Left forelimb (tissue), 1 donor: ENCODE measurements around the gene USP53.
"Not testable (repeated sequence)": the region's sequence is repeated elsewhere in the genome, so short reads cannot be mapped to it uniquely, and the experiment has no call there.

Experiments used
- DNase-seq: peaks from one replicate; pipeline ENCODE4 v3.0.0-alpha.2; 2018; ENCODE audit warnings: low spot score

Gene USP53

DNA sequence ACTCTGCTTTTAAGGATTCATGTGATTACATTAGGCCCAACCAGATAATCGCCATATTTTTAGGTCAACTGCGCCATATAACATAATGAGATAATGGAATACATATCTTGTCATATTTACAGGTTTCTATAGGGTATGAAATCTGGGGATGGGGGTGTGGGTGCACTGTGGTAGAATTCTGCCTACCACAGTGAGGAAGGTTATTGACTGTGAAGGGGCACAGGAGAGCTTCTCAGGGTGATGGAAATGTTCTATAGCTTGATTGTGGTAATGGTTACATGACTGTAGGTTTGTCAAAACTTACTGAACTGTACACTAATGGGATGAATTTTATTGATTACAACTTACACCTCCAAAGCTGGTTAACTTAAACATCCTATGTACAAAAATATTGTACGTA is 15.9 kb downstream of the USP53 start:
- no peak for DNase-seq

DNA sequence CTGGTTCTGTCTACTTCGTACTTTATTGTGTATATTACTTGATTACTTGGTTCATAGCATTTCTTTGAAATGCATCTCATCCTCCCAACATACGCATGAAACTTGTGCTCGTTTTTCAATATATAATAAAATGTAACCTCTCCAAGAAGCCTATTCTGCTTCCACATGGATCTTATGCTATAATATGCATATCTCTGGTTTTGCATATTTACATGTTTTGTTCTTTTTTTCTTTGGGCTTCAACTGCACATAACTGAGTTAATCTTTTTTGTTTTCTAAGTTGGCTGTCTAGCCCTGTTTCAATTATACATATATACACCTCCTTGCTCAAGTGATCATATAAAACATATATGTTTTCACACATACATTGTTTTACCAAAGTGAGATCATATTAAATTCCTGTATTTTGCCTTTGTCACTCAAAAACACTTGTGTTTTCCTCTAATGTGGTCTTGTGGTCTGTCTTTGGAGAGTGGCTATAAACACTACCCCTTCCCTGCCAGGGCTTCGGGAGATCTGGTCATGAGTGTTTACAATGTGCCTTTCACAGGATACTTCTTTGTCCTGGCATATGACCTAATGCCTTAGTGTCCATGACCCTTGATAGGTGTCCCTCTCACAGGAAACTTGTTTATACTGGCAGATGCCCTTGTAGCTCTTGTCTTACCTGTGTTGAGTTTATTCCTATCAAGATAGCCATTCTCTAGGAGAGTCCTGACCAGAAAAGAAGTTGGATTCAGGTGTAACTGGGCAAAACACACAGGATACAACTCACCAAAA is 17.6 kb downstream of the USP53 start:
- no peak for DNase-seq

DNA sequence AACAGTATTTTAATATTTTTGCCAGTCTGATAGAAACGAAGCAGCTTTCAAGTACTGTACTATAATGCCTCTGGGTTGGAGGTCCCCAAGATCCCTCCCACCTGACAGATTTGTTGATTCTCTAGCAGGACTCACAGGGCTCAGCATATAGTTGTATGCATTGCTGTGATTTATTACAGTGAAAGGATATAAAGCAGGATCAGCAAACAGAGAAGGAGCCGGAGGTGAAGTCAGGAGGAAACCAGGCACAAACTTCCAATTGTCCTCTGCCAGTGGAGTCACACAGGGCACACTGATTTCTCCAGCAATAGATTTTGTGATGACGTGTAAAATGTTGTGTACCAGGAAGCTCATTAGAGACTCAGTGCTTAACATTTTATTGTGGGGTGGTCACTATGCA is 19.0 kb downstream of the USP53 start:
- no peak for DNase-seq

DNA sequence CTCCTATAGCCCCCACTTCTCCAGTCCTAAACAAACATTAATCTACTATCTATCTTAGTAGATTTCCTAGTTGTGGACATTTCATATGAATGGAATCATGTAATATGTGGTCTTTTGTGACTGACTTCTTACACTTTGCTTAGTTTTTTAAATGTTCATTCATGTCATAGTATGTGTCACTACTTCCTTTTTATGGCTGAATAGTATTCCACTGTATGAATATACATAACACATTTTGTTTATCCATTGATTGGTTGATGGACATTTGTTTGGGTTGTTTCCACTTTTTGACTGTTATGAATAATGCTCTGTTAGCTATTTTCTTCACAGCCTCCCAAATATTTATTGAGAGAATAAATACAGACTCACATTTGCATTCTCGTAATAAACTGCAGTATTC is 19.8 kb downstream of the USP53 start:
- no peak for DNase-seq

DNA sequence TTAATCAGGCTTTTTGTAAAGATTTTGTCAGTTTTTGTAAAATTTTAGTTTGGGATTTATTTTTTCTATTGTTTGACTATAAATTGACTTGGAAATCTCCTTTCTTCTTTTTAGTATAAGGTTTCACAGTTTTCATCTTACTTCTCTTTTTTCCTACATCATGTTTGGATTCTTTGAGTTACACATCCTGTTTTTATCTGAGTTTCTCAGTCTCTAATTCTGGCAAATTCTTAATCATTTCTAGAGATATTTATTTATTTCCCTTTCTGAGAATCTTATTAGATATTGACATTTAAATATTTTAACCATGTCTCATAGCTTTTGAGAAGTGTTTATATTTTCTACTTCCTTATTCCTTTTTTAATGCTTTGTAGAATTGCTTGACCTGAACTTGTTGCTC is 20.7 kb downstream of the USP53 start:
- no peak for DNase-seq

DNA sequence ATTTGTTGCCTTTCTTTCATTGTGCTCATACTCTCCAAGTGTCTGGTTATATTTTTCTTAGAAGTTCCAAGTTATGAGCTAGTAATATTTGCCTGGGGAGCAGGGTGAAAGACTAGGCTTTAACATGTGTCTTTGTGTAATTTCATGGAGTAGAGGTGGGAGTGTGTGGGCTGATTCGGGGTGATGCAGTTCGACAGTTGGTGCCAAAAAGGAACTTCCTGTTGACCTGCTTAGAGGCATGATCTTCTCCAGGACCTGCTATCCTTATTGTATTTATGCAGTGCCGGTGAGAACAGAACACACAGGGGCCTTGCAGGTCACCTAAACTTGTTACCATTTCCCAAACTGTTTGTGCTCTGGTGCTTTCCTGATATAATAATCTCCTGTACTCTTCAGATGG is 21.2 kb downstream of the USP53 start:
- no peak for DNase-seq

DNA sequence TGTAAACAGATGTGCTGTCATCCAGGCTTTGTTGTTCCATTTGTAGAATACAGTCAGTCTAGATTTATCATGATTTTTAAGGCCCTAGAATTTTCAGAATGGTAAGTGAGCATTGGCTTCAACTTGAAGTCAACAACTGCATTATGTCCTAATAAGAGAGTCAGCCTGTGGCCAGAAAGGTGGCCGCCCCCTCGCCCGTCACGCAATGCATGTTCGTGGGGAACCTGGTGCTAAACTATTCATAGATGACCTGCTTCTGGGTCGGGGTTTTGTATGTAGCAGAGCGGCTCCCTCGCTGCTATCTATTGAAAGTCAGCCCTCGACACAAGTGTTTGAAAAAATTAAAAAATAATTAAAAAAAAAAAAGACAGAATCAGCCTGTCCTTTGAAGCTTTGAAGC is 24.7 kb downstream of the USP53 start:
- no peak for DNase-seq

DNA sequence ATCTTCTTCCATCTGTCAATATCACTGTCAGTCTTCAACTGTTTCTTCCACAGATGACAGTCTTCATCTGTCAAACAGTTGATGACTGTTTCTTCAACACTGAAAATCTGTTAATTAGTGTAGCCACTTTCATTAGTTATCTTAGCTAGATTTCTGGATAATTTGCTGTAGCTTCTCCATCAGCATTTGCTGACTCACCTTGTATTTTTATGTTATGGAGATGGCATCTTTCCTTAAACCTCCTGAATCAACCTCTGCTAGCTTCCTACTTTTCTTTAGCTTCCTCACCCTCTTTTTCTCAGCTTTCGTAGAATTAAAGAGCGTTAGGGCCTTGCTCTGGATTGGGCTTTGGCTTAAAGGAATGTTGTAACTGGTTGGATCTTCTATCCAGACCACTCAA is 25.1 kb downstream of the USP53 start:
- DNase-seq, result no peak

DNA sequence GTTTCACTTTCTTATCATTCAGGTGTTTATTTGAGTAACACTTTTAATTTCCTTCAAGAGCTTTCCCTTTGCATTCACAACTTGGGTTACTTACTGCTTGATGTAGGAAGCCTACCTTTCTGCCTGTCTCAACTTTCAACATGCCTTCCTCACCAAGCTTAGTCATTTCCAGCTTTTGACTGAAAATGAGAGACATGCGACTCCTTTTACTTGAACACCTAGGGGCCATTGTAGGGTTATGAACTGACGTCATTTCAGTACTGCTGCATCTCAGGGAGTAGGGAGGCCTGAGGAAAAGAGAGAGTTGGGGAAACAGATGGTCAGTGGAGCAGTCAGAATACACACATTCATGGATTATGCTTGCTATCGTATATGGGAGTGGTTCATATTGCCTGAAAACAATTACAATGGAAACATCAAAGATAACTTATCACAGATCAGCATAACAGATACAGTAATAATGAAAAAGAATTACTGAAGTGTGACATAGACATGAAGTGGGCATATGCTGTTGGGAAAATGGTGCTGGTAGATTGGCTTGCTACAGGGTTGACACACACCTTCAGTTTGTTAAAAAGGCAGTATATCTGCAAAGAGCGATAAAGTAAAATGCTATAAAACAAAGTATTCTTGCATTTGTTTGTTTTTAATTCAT is 25.7 kb downstream of the USP53 start:
- no peak for DNase-seq

DNA sequence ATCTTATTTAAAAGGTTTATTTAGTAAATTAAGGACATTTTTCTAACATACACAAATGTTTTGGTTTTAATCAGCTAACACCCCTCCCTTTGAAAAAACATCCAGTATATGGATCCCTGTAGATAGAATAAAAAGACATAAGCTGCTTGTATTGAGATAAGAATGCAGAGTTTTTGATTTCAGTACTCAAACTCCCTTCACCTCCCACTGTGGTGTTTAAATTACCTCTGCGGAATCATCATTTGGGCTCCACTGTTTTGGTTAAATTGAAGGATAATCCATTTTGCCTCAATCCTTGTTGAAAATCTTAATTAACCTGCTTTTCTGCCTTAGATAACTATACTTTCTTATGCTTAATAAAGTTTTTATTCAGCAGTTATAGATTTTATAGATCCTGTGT is 27.6 kb downstream of the USP53 start:
- DNase-seq, result no peak

DNA sequence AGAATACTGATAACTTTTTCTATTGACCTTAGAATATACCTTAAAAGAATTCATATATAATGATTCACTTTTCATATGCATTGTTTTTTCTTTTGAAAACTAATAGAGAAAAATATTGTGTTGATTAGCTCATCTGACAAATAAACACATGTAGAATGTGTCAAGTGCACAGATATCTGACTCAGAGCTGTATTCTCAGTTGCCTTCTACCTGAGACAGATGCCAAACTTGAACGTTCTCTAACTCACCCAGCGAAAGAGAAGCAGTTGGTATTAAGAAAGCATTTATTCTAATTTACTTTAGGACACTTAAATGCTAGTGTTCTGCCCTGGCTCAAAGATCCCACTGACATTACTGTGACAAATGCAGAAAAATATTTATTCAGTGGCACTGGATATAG is 28.1 kb downstream of the USP53 start:
- DNase-seq, result no peak

DNA sequence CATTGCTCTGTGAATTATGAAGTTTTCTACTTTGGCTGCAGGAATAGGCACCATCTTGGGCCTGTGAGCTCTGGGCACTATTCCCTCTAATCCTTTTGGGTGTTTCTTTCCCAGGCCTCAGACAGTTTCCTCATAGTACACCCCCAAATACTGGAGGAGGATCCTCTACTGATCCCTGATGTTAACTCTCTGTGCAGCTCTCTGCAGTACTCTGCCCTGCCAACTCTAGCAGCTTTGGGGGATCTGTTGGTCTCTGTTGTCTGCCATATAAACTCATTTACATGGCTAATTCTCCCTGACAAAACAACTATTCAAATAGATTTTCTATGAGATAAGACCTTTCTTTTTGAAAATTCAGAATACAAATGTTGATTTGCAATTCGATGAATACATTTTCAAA is 29.9 kb downstream of the USP53 start:
- no peak for DNase-seq

DNA sequence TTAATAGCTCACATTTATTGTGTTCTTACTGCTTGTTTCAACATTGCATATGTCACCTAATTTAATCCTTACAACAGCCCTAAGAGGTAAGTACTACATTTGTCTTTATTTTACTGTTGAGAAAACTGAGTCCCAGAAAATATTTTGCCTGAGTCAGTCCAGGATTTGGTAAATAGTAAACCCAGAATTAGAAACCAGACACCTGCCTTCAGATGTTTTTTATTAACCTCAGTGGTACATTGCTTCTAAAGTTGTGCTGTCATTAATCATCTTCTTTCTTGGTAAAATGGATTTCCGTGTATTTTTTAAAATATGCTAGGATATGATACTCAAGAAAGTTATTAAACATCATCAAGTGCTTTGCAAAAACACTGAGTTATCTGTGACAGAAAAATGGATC is 31.4 kb downstream of the USP53 start:
- DNase-seq, result no peak

DNA sequence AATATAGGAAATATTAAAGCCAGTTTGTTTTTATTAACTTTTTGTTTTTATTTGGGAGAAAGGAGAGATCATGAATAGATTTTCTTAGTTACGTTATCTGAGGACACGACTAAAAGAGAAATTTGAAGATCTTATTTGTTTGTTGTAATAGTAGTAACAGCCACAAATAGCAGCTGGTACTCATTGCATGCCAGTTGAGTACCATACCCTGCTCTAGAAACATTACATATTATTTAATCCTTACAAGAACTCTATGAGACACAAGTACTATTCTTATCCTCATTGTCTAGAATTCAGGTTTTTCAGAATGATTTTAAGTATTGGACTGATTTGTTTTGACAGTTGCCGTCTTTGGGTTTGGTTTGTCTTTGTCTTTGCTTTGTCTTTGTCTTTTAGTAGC is 31.8 kb downstream of the USP53 start:
- DNase-seq, result no peak

DNA sequence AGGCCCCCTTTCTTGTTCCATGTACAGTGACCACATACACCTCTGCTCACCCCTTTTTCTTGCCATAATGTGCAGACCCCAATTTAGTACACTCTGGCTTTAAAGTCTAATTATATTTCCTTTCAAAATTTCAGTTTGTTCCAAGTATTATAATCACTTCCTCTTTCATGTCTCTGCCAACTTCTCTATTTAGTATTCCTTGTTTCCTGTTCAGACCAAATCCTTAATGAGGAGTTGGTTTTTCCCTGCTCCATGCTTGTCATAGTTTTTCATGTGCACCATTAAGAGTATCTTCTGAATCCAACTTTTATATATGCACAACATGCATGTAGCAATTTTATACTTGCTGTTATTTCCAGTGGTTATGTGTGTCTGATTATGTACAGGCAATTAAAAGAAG is 32.3 kb downstream of the USP53 start:
- no peak for DNase-seq

DNA sequence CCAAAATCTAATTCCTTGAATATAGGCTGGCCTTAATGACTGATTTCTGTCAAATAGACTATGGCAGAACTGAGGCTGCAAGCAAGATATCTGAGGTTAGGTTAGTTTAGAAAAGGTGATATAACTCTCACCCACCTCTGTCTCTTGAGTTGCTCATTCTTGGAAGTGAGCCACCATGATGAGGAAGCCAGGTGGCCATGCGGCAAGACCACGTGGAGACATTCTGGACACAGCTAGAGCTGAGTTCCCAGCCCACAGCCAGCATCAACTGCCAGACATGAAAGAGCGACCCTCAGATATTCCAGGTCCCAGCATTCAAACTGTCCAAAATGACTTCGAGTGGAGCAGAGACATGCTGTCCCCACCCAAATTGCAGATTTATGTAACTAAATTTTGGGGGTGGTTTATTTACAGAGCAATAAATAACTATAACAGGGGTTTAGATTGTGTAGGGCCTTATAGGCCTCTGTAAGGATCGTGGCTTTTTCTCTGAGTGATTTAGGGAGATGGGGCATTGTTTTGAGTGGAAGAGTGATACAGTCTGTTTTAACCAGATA is 33.7 kb downstream of the USP53 start:
- DNase-seq, result no peak

DNA sequence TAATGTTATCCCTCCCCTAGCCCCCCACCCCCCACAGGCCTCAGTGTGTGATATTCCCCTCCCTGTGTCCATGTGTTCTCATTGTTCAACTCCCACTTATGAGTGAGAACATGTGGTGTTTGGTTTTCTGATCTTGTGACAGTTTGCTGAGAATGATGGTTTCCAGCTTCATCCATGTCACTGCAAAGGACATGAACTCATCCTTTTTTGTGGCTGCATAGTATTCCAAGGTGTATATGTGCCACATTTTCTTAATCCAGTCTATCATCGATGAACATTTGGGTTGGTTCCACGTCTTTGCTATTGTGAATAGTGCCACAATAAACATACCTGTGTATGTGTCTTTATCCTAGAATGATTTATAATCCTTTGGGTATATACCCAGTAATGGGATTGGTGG is 38.5 kb downstream of the USP53 start:
- DNase-seq, result not testable (repeated sequence)

DNA sequence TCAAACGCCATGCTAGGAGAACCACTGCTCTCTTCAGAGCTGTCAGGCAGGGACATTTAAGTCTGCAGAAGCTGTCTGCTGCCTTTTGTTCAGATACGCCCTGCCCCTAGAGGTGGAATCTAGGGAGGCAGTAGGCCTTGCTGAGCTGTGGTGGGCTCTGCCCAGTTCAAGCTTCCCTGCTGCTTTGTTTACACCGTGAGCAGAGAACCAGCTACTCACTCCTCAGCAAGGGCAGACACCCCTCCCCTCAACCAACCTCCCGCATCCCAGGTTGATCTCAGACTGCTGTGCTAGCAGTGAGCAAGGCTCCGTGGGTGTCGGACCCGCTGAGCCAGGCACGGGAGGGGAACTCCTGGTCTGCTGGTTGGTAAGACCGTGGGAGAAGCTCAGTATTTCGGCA is 42.7 kb downstream of the USP53 start:
- not testable (repeated sequence) for DNase-seq

DNA sequence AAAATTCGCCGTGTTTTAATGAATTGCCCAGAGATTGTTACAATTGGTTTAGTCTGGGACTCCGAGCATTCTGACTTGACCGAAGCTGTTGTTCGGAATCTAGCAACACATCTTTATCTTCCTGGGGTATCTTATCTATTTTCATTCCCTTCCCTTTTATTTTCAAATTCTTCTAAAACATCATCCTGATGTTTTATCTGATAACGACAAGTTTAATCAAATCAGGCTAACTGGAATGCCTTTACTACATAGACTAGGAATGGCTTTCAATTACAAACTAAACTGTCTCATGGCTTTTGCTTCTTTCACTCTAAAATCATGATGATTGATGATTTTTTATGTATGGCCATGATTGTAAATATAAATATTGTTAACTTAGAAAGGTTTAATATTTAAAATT is 48.0 kb downstream of the USP53 start:
- no peak for DNase-seq

DNA sequence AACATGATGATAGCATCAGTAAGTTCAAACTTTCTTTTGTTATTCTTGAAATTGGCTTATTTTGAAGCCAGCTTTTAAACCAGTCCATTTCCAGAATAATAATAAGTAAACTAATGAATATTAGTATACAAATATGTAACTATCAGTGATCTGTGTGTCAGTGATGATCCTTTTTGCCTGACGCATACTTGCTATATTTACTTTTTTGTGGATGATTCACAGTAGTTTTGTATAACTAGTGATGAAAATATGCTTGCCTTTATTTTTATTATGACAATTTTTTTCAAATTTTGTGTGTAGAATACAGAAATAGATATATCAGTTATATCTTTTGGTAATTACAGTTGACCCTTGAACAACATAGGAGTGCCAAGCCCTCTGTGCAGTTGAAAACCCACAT is 49.5 kb downstream of the USP53 start:
- DNase-seq, result no peak

DNA sequence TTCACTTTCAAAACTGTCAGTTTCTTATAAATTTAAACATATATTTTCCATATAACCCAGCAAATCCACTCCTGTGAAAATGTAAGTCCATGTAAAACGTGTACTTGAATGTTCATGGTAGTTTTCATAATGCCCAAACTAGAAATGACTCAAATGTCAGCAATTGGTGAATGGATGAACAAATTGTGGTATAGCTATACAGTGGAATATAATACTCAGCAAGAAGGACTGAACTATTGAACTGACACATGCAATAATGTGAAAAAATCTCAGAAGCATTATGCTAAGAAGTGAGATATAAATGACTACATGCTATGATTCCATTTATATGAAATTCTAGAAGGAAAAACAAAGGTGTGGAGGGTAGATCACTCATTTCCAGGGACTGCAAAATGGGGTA is 52.2 kb downstream of the USP53 start:
- DNase-seq, result no peak

DNA sequence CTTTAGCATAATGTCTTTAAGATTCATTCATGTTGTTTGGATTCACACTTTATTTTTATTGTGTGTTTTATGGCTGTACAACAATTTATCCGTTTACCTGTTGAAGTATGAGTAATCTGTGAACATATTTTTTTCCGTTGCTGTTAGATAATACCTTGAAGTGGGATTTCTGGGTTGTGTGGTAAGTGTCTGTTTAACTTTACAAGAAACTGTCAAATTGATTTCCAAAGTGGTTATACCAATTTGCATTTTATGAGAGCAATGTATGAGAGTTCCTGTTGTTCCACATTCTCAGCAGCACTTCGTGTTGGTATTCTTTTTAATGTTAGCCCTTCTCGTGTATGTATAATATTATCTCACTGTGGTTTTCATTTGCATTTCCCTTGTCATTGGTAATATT is 53.6 kb downstream of the USP53 start:
- no peak for DNase-seq

DNA sequence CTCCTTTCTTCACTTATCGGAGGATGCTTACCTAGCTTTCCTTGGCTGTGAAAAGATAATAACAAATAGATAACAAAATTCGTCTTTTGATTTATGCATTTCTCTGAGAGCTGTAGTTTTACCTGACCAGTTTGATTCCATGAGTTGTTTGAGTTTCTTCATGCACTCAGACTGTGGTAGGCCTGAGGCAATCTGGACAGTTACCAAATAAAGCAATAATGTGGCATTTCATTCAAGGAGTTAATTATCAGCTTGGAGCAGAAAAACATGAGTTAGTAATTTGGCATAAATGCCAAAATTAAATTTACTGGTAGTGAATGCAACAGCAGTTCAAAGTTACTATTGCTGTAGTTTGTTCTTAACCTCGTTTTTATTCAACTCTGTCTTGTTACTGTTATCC is 56.0 kb downstream of the USP53 start:
- no peak for DNase-seq
